Measurements from ENCODE around the gene CCL3.

DNA sequence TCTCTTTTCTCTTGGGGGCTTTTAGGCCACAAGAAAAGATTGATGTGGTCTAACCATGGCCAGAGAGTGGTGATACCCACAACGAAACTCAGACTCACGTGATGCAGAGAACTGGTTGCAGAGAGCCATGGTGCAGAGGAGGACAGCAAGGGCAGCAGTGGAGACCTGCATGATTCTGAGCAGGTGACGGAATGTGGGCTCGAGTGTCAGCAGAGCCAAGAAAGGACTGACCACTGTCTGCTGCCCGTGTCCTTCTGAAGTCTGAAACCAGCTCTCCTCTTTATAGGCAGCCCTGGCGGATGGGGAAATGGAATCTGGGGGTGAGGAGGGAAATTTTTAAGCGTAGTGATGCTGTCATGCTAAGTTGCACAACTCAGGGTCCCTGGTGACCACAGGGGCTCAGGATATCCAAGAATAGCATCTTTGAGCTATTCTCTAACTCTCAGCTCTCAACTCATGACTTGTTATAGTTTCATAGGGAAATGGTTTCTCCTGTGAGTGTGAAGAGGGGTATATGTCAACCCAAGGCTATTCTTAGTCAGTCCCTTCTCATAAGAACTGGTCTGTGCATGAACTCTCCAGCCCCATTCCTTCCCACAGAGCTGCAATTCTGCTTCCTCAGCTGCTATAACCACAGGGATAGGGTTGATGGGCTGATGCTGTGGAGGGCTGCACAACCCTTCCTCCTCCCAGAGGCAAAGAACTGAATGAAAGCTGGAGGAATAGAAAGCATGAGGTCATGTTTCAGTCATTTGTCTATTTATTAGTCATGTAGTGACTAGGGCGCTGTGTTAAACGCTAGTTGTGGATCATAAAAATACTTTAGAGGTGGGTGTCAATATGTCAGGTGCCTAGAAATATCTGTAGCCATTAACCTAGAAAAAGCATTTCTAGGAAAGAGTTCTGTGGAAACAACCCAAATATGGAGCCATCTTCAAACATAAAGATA is at the start of gene CCL3:
- TF ChIP-seq CTCF (conservative IDR thresholded peaks at IDR 0.05; ENCODE audit: low read depth, low read length): no peak
- no peak for TF ChIP-seq EZH2 (IDR thresholded peaks at IDR 0.05; ENCODE audit: low read length, unreplicated experiment)
- TF ChIP-seq EZH2phosphoT487 (IDR thresholded peaks at IDR 0.05; ENCODE audit: borderline replicate concordance, low read length): no peak

All from PC-3 (cell line).